HG02571 (cell line): ENCODE measurements around the gene PPP1R12C.
"Not testable (repeated sequence)": the region's sequence is repeated elsewhere in the genome, so short reads cannot be mapped to it uniquely, and the experiment has no call there.

Experiments
- ATAC-seq: cut with Tn5 transposase; IDR thresholded peaks from one replicate; pipeline ENCODE4 v1.9.1; 2021; ENCODE audit warnings: mild to moderate bottlenecking, moderate library complexity; ENCODE audit not compliant: unreplicated experiment

The PPP1R12C gene

DNA sequence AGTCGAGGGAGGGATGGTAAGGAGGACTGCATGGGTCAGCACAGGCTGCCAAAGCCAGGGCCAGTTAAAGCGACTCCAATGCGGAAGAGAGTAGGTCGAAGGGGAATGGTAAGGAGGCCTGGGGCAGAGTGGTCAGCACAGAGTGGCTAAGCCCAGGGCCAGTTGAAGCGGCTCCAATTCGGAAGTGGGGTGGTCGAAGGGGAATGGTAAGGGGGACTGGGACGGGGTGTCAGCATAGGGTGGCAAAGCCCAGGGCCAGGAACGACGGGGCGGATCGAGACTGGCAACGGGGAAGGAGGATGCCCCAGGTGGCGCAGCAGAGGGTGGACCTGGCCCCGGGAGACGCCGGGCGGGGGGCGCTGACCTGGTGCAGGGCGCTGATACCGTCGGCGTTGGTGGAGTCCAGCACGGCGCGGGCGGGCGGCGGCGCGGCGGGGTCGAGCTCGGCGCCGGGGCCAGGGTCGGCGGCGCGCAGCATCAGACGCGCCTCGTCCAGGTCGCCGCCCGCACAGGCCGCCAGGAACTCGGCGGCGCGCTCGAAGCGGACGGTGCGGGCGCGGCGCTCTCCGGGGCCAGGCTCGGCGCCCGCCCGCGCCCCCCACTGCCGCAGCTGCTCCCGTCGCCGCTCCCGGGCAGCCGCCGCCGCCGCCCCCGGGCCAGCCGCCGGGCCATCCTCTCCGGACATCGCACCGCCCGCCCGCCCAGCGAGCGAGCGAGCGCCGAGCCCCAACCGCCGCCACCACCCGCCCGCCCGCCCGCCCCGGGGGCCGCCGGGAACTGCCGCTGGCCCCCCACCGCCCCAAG lies at the start of gene PPP1R12C:
PPP1R12C (minus strand) TSS at position 779 of the 804 bp plus-strand sequence; CDS start at position 685, 94 bp downstream.
- peak; percentile 5 for ATAC-seq

DNA sequence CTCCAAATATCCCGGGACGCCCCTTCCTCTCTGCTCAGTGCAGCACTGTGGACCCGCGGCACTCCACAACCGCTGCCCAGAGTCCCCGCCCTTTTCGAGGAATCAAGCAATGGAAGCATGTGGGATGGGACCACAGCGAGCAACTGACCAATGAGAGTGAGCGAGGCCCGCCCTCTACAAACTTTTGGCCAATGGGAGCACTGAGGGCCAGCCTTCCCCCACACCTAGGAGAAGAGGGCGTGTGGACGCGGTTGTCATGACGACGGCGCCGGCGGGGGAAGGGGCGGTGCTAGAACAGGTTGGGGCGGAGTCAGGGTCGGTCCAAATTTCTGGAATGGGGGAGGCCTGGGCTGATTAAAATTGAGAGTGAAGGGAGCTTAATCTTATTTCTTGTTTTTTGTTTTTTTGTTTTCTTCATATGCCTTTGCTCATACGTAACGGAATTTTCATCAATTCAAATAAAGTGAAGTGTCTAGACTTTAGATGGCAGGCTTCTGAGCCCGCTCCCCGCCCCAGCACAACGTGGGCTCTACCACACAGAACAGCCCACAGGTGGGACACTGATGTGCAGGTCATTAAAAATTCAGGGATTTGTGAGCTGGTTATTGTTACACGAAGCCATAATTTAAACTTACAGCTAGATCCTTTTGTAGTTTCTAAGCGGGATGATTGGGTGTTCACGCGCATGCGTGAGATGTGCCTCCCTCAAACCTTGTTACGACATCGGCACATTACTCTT lies 49.3 kb upstream of the PPP1R12C start, which contains the start of gene DNAAF3:
DNAAF3 (minus strand) TSS at position 84 of the 739 bp plus-strand sequence. CDS start 200 bp downstream, outside the sequence.
- ATAC-seq, result no peak

DNA sequence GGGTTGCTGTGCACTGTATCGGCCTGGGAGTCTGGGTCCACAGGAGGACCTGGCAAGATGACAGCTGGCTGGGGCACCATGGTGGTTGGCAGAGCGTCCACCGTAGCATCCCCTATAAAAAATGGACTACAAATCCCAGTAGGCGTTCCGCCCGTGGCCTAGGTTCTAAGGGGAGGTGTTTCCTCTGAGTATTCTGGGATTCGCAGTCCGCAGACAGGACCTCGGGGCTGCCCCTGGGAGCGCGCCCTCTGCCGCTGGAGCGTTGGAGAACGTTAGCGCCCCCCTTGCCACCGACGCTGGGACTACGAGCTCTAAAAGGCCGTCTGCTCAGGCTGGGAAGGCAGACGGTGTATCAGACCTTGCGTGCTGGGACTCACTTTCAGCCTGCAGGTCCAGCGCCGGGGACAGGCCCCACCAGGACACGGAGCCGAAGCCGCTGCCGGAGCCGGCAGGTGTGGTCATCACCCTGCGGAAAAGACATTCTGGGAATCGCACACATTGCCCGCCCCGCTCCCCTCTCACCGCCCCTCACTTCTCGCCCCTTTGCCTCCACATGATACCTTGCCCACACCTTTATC lies 48.6 kb upstream of the PPP1R12C start:
- ATAC-seq, result no peak

DNA sequence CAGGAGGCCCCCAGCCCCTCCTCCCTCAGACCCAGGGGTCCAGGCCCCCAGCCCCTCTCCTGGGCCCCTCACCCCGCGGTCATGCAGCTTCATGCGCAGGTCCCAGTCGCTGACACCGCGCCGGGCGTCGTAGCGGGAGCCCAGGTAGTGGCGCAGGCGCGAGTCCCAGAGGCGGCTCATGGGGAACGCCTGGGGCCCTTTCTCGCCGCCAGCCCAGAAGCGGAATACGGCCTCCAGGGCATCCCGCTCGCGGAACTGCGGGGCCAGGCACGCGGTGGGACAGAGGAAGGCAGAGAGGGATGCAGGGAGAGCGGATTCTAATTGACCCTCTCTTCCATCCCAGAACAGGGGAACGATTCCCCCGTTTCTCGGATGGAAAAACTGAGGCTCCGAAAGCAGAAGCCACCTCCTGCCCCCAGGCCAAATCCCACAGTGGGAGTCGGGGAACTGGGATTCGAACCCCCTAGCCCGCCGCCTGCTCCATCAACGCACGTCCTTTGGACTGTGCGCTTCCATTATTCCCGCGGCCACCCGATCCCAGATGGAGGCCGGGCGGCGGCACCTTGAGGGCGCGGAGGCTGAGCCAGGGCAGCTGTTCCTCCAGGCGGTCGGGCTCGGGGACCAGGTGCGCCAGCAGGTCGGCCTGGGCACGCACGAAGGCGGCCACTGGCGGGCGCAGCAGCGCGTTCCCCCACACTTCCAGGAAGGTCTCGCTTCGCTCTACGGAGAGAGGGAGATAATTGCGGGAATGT lies 44.3 kb upstream of the PPP1R12C start:
- ATAC-seq, result no peak

DNA sequence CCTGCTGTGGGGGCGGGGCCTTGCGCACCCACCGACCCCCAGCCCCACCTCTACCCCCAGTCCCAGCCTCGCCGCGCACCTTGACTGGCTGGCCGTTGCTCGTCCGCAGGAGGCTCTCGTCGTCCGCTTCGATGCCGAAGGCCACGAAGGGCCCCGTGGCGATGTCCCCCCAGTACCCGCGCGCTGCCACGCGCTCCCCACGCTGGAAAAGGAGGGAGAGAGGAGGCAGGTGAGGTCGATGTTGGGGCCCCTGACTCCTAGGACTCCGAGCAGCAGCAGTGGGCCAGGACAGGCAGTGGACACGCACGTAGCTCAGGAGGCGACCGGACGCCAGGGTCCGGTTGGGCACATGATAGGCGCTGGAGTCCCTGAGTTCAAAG lies 43.5 kb upstream of the PPP1R12C start:
- no peak for ATAC-seq

GRCh38 chr19:55160128-55160985 lies 42.9 kb upstream of the PPP1R12C start:
- no peak for ATAC-seq

- no peak for ATAC-seq
These were observed 41.7 kb upstream of the PPP1R12C start for GRCh38 chr19:55158848-55159749.

- ATAC-seq, result no peak
These were observed 41.0 kb upstream of the PPP1R12C start for GRCh38 chr19:55158423-55158822.

- ATAC-seq, result no peak
These were observed 39.8 kb upstream of the PPP1R12C start, which contains the start of gene TNNI3 for GRCh38 chr19:55157064-55157908. Gene TNNI3, minus strand, starts transcription at chr19:55157732. Its CDS starts 143 bp downstream, at chr19:55157589.

DNA sequence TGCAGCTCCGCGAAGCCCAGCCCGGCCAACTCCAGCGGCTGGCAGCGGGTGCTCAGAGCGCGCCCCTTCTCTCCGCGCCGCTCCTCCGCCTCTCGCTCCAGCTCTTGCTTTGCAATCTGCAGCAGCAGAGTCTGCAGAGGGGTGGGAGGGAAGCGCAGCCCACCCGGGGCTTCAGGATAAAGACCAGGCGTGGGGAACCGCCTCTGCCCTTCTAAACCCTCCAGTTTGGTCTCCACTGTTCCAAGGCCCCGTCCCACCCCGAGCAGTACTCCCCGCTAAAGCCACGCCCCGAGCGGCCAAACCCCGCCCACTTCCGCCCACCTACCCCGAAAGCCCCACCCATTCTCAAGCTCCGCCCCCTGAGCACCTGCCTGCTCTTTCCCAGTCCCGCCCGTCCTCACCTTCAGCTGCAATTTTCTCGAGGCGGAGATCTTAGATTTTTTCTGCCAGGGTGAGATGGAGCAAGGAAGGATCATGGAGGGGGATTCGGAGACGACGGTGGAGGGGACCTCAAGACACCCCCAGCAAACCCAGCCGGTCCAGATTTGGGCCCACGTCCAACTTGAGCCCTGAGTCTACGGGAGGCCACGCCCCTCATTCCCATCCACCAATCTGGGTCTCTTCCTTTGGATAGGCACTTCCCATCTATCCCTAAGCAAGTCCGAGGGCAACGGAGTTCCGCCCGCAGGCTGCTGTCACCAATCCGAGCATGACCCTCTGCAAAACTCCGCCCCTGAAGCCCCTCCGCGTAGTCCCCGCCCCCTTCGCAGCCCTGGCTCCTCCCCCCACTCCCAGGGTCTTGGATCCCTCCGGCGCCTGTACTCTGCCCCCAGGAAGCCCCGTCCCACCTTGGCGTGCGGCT lies 39.0 kb upstream of the PPP1R12C start:
- no peak for ATAC-seq

GRCh38 chr19:55155784-55156183 lies 38.3 kb upstream of the PPP1R12C start:
- ATAC-seq, result not testable (repeated sequence)

DNA sequence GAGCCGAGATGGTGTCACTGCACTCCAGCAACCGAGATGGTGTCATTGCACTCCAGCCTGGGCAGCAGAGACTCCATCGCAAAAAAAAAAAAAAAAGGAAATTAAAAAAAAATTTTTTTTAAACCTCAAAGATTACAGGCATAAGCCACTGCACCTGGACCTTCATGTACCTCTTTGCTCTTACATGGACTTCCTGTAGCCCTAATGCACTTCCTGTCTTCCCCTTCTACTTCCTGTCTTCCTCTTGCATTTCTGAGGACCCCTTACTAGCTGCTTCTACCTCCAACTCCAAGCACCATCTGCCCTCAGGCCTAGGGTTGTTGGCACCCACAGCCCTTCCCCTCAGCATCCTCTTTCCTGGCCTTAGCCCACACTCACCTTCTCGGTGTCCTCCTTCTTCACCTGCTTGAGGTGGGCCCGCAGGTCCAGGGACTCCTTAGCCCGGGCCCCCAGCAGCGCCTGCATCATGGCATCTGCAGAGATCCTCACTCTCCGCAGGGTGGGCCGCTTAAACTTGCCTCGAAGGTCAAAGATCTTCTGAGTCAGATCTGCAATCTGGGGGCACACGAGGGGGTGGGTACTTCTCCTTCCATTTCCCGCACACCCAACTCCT lies 36.3 kb upstream of the PPP1R12C start:
- no peak for ATAC-seq

DNA sequence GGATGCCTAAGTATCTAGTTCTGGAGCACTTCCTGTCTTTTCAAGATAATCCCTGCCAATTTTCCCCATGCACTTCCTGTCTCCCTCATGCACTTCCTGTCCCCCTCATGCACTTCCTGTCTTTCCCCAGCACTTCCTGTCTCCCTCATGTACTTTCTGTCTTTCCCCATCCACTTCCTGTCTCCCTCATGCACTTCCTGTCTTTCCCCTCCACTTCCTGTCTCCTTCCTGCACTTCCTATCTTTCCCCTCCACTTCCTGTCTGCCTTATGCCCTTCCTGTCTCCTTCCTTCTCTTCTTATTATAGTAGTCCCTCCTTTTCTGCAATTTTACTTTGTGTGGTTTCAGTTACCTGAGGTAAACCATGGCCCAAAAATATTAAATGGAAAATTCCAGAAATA lies 34.6 kb upstream of the PPP1R12C start:
- no peak for ATAC-seq

- no peak for ATAC-seq
These were observed 31.9 kb upstream of the PPP1R12C start, which contains the start of gene TNNT1 for GRCh38 chr19:55149078-55150003. Gene TNNT1, minus strand, starts transcription at chr19:55149206. Its CDS starts 2,049 bp downstream, at chr19:55147157.

- ATAC-seq, result no peak
These were observed 30.3 kb upstream of the PPP1R12C start for GRCh38 chr19:55147545-55148251.
